ENCODE measurements around the gene SFRP2.

The SFRP2 gene

GRCh38 chr4:153790500-153790865 is 1.6 kb upstream of the SFRP2 start:
- no peak overlapping the region for H3K4me3 ChIP-seq (ENCODE audit: low read depth, low read length)
- TF ChIP-seq CTCF (IDR thresholded peaks at IDR 0.05; ENCODE audit: low read depth, low read length, missing control alignments), result no peak
- DNase-seq (ENCODE audit: low read depth), result no peak

- DNase-seq (ENCODE audit: low read depth), result no peak
- no peak overlapping the region for H3K4me3 ChIP-seq (ENCODE audit: low read depth, low read length)
- TF ChIP-seq CTCF (IDR thresholded peaks at IDR 0.05; ENCODE audit: low read depth, low read length, missing control alignments), result no peak
These were observed 1.0 kb upstream of the SFRP2 start for GRCh38 chr4:153789741-153790499.

GRCh38 chr4:153788051-153788412 is 851 bp downstream of the SFRP2 start:
- no peak overlapping the region for H3K4me3 ChIP-seq (ENCODE audit: low read depth, low read length)
- no peak for DNase-seq (ENCODE audit: low read depth)
- no peak for TF ChIP-seq CTCF (IDR thresholded peaks at IDR 0.05; ENCODE audit: low read depth, low read length, missing control alignments)

- no peak for TF ChIP-seq CTCF (IDR thresholded peaks at IDR 0.05; ENCODE audit: low read depth, low read length, missing control alignments)
- DNase-seq (ENCODE audit: low read depth), result no peak
- no peak overlapping the region for H3K4me3 ChIP-seq (ENCODE audit: low read depth, low read length)
These were observed 1.3 kb downstream of the SFRP2 start for GRCh38 chr4:153787575-153787974.

GRCh38 chr4:153787061-153787560 is 1.8 kb downstream of the SFRP2 start:
- no peak overlapping the region for H3K4me3 ChIP-seq (ENCODE audit: low read depth, low read length)
- no peak for DNase-seq (ENCODE audit: low read depth)
- no peak for TF ChIP-seq CTCF (IDR thresholded peaks at IDR 0.05; ENCODE audit: low read depth, low read length, missing control alignments)

GRCh38 chr4:153785910-153786721 is 2.8 kb downstream of the SFRP2 start:
- H3K4me3 ChIP-seq (ENCODE audit: low read depth, low read length), result no peak overlapping the region
- TF ChIP-seq CTCF (IDR thresholded peaks at IDR 0.05; ENCODE audit: low read depth, low read length, missing control alignments), result peak; percentile 44
- DNase-seq (ENCODE audit: low read depth), result peak; percentile 2

Data from GM12864 (cell line).